ENCODE data around the gene NCLN.

Gene NCLN

DNA sequence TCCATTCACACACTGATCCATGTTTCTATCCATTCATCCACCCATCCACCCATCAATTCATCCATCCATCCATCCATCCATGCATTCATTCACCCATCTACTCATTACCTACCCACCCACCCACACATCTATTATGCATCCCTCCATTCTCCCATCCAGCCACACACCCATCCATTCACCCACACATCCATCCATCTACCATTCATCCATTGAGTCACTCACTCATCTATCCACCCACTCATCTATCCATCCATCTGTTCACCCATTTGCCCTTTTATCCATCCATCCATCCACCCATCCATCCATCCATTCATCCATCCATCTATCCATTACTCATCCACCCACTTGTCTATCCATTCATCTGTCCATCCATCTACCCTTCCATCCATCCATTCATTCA lies 68.8 kb downstream of the NCLN start:
- no peak for TF ChIP-seq REST (IDR thresholded peaks at IDR 0.05; ENCODE audit: insufficient replicate concordance, low read depth)
- no peak for TF ChIP-seq POLR2AphosphoS5 (IDR thresholded peaks at IDR 0.05; ENCODE audit: low read depth)
- TF ChIP-seq SPI1 (IDR thresholded peaks at IDR 0.05; ENCODE audit: borderline replicate concordance, low read depth): no peak
- TF ChIP-seq, protein P1, sequence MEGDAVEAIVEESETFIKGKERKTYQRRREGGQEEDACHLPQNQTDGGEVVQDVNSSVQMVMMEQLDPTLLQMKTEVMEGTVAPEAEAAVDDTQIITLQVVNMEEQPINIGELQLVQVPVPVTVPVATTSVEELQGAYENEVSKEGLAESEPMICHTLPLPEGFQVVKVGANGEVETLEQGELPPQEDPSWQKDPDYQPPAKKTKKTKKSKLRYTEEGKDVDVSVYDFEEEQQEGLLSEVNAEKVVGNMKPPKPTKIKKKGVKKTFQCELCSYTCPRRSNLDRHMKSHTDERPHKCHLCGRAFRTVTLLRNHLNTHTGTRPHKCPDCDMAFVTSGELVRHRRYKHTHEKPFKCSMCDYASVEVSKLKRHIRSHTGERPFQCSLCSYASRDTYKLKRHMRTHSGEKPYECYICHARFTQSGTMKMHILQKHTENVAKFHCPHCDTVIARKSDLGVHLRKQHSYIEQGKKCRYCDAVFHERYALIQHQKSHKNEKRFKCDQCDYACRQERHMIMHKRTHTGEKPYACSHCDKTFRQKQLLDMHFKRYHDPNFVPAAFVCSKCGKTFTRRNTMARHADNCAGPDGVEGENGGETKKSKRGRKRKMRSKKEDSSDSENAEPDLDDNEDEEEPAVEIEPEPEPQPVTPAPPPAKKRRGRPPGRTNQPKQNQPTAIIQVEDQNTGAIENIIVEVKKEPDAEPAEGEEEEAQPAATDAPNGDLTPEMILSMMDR (IDR thresholded peaks at IDR 0.05; ENCODE audit: insufficient read depth, low read length): no peak
- no peak for TF ChIP-seq GABPA (IDR thresholded peaks at IDR 0.05; ENCODE audit: low read depth)
- no peak overlapping the region for H3K27ac ChIP-seq (replicated peaks)
- H3K27me3 ChIP-seq (ENCODE audit: insufficient read depth, poor library complexity, severe bottlenecking): no peaks in the 10 kb centered on the region
- no peak overlapping the region for H3K4me3 ChIP-seq (replicated peaks; ENCODE audit: insufficient read depth, low read length)
- DNase-seq (ENCODE audit: low read depth in 1 of 2, low spot score in 1 of 2): no peak

DNA sequence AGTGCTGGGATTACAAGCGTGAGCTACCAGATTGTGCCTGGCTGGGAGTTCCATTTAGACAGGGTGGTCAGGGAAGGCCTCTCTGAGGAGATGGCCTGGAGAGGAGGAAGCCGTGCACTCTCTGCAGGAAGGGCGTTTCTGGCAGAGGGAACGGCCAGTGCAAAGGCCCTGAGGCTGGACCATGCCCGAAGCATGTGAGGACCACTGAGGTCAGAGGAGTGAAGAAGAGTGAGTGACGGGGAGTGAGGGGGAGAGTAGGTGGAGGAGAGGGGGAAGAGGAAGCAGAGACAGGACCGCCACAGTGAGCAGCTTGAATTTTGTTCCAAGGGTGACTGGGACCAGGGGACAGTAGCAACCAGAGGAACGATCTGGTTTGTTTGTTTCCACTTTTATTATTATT lies 71.3 kb downstream of the NCLN start:
- TF ChIP-seq SPI1 (IDR thresholded peaks at IDR 0.05; ENCODE audit: borderline replicate concordance, low read depth) (no peak), REST (IDR thresholded peaks at IDR 0.05; ENCODE audit: insufficient replicate concordance, low read depth) (no peak), GABPA (IDR thresholded peaks at IDR 0.05; ENCODE audit: low read depth) (no peak), POLR2AphosphoS5 (IDR thresholded peaks at IDR 0.05; ENCODE audit: low read depth) (no peak)
- TF ChIP-seq, protein P1 (IDR thresholded peaks at IDR 0.05; ENCODE audit: insufficient read depth, low read length): no peak
- Histone ChIP-seq H3K27me3 (ENCODE audit: insufficient read depth, poor library complexity, severe bottlenecking) (no peaks in the 10 kb centered on the region), H3K27ac (replicated peaks) (no peak overlapping the region), H3K4me3 (replicated peaks; ENCODE audit: insufficient read depth, low read length) (no peak overlapping the region)
- DNase-seq (ENCODE audit: low read depth in 1 of 2, low spot score in 1 of 2): no peak

Data from HL-60 (cell line).